Stimulated activated CD8-positive, alpha-beta memory T cell treated with anti-CD3 and anti-CD28 coated beads, Interleukin-15, amount 100 ng/mL, for 1 hour (primary cell): Measurements from ENCODE around the gene LIN7A.

Experiments used
- DNase-seq: peaks from one replicate; pipeline ENCODE4 v3.0.0-alpha.2; 2020; ENCODE audit warnings: low read depth

Gene LIN7A

DNA sequence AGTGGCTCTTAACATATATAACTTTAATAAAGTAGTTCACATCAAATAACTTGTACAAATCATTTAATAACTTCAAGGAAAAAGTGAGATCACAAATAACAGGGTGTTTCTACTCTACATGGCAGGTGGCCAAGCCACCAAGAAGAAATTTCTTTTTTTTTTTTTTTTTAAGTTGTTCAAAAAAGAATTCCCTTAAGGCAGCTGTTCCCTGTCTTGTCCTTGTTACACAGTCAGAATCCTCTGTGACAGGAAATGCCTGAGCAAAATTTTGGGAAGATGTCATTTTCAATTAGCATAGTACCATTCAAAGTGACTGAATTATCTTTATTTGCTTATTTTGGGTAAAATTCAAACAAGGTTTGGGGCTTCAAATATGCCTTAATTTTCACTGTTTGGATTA lies 79.4 kb downstream of the LIN7A start:
- no peak for DNase-seq

- DNase-seq = no peak
These were observed 80.4 kb downstream of the LIN7A start for GRCh38 chr12:80857311-80857710.

DNA sequence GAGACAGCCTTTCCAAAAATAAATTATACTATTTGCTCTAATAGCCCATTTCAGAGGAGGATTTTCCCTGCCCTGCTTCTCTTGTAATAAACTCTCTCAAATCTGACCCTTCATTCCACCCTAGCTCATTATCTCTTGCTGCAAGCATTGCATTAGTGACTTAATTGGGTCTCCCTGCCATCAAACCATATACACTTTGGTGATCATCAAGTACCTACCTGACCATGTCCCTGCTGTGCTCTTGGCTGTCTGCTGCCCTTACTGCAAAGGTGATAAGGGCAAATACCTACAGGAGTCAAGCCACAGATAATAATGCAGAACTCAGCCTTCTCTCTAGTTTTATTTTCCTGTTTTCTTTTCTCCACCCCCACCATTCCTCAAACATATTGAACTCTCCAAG lies 88.4 kb downstream of the LIN7A start:
- DNase-seq = no peak

GRCh38 chr12:80848858-80849257 lies 88.9 kb downstream of the LIN7A start:
- no peak for DNase-seq

- DNase-seq = no peak
These were observed 90.2 kb downstream of the LIN7A start for GRCh38 chr12:80847575-80847974.

GRCh38 chr12:80846952-80847351 lies 90.8 kb downstream of the LIN7A start:
- no peak for DNase-seq

GRCh38 chr12:80845639-80846038 lies 92.1 kb downstream of the LIN7A start:
- no peak for DNase-seq

GRCh38 chr12:80843969-80844368 lies 93.8 kb downstream of the LIN7A start:
- no peak for DNase-seq

DNA sequence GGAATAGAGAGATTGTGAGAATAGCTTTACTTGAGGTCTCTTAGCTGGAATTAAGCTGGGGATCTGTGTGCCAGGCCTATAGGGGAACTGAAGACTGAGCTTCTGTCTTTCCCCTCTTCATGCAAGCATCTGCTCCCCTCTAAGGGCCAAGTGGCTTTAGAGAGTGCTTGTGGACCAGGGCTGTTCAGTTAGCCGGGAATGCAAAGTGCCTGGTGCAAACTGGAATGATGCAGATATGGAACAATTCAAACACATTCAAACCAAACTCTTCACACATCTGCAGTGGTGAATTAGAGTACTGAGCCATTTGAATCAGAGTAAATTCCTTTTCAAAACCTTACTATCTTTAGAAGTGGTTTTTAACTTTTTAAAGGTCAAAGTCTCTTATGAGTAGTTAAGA lies 99.0 kb downstream of the LIN7A start:
- DNase-seq = no peak

- DNase-seq = no peak
These were observed 99.6 kb downstream of the LIN7A start for GRCh38 chr12:80838024-80838658.

DNA sequence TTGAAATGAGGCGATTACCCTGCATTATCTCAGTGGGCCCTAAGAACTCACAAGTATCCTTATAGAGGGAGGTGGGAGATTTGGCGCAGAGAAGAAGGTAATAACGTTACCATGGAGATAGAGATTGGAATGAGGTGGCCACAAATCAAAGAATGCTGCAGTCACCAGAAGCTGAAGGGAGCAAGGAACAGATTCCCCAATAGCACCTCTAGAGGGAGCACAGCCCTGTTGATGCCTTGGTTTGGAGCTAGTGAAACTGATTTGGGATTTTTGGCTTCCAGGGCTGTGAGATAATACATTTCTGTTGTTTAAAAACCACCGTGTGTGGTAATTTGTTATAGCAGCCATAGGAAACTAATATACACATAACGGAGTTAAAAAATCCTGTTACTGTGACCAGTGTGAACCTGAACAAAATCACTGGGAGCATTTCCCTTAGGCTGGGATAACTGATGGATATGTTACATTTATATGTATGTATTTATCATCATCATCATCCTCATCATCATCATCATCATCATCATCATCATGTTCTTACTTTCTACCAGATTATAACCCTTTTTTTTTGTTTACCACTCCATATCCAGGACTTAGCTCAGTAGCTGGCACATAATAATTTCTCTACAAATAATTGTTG lies 100.3 kb downstream of the LIN7A start:
- no peak for DNase-seq

- DNase-seq = no peak
These were observed 103.0 kb downstream of the LIN7A start for GRCh38 chr12:80834724-80835123.

- DNase-seq = no peak
These were observed 107.1 kb downstream of the LIN7A start for GRCh38 chr12:80830533-80831088.

GRCh38 chr12:80829767-80830166 lies 108.0 kb downstream of the LIN7A start:
- DNase-seq = no peak

DNA sequence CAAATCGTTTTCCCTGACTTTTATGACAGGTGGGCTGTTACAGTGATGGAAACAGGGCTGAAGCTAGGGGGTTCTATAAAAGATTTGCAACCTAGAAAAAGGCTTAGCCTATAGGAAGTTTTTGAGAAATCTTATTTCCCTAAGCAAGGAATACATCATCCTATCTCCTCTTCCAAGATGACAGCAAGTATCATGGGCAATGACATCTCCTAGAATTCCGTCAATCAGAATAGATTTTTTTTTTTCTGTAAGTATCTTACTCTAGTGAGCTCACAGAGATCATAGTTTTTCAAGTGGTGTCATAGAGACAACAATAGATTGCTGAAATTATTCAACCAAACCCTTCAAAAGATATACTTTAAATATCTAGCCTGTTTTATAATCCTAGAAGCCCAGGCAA lies 112.2 kb downstream of the LIN7A start:
- no peak for DNase-seq

- DNase-seq = no peak
These were observed 114.3 kb downstream of the LIN7A start for GRCh38 chr12:80823393-80823792.

DNA sequence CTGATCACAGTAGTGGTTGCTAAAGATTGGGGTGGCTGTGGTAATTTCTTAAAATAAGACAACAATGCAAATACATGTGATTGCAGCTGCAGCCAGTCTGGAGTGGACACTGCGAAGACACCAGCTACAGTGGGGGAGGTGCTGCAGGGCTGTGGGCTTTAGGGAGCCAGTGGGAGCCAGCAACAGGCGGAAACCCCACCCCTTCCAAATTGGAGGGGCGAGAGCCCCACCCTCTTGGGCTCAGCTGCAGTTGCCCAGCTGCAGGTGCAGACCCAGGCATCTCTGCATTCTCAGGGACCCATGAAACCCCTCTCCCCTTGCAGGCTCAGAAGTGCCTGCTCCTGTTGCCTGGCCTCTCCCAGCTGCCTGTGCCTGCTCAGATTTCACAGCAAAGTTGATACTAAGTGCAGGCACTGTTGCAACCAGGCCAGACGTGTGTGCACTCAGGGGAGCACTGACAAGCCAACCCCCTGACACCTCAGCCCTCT lies 116.2 kb downstream of the LIN7A start:
- no peak for DNase-seq

- no peak for DNase-seq
These were observed 118.9 kb downstream of the LIN7A start for GRCh38 chr12:80818878-80819277.

DNA sequence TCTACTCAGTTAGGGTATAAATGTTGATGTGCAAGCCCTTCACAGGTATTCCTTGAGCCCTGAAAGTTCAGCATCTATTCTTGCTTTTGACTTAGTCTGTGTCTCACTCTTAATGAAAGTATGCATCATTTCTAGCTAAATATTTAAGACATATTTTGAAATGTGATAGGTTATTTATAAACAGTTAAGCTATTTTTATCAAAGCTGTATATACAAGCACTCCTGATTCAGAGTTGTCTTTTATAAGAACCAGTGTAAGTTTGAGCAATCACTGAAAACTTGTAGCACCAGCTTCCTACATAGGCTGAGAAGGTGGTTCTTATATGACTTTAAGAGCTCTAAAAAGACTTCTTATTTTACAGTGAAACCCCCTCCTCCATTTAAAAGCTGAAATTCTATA lies 122.4 kb downstream of the LIN7A start:
- DNase-seq = no peak

- DNase-seq = no peak
These were observed 123.3 kb downstream of the LIN7A start for GRCh38 chr12:80814453-80814852.

DNA sequence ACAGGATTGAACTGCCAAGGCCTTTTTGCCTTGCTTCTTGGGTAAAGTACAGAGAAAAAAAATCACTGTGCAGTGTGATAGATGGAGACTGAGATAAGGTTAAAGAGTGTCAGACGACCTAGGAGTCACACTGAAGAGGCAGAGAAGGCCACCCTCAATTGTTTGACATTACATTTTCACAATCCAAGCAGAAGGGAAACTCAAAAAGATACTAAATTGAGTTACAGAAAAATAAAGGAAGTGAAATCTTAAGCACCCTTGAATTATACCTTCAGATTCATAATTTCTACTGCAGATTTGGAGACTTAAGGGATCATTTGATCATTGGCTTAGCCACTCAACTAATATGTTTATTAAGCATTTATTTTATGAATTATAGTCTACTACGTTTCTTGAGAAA lies 123.9 kb downstream of the LIN7A start:
- DNase-seq = no peak

GRCh38 chr12:80811957-80812708 lies 125.6 kb downstream of the LIN7A start:
- no peak for DNase-seq

- DNase-seq = no peak
These were observed 126.9 kb downstream of the LIN7A start for GRCh38 chr12:80810874-80811273.
